Tibial nerve (tissue), 4 donors: ENCODE data around the gene HK2. TPM values are rescaled to one million over a fixed set of nuclear protein-coding genes. Genes with fewer than 3 reads are reported as not detected.

ENCODE experiments used
- DNase-seq, 2 donors: peaks; one replicate each; pipeline ENCODE4 v3.0.0-alpha.2; 2019; ENCODE audit warnings: low spot score in 2 of 2
- H3K27ac ChIP-seq, 4 donors: fragments of 200-600 bp; sonication (generic) in 3 of 4; one replicate each; pipeline ENCODE4 v1.5.1; 2017 to 2019; ENCODE audit warnings: mild to moderate bottlenecking in 1 of 4
- H3K27me3 ChIP-seq, 2 donors: fragments of 200-600 bp; sonication (generic) in 1 of 2; one replicate each; pipeline versions ENCODE4 v1.5.1 to v1.6.0; 2017 to 2019
- H3K36me3 ChIP-seq, 3 donors: fragments of 200-600 bp; sonication (generic); one replicate each; pipeline ENCODE4 v1.5.1; 2018 to 2019
- H3K4me1 ChIP-seq, 4 donors: fragments of 200-600 bp; sonication (generic) in 3 of 4; one replicate each; pipeline ENCODE4 v1.5.1; 2017 to 2019
- H3K4me3 ChIP-seq, 4 donors: fragments of 200-600 bp; sonication (generic) in 3 of 4; one replicate each; pipeline ENCODE4 v1.5.1; 2017 to 2019; ENCODE audit warnings: mild to moderate bottlenecking in 1 of 4, moderate library complexity in 1 of 4
- H3K9me3 ChIP-seq, 4 donors: fragments of 200-600 bp; sonication (generic) in 3 of 4; one replicate each; pipeline ENCODE4 v1.5.1; 2017 to 2019
- EP300 ChIP-seq, 2 donors: sonication (generic); formaldehyde crosslinking; IDR thresholded peaks; one replicate each; pipeline ENCODE4 v1.6.1; 2017; ENCODE audit warnings: antibody characterized with exemption in 2 of 2, mild to moderate bottlenecking in 1 of 2
- POLR2A ChIP-seq, 2 donors: fragments of 450-650 bp; IDR thresholded peaks; one replicate each; pipeline ENCODE4 v1.6.1; 2017; ENCODE audit warnings: antibody characterized with exemption in 2 of 2, mild to moderate bottlenecking in 2 of 2, moderate library complexity in 2 of 2
- WGBS, 2 donors: methylation state at CpG; one replicate each; pipeline ENCODE4 v1.1.5; 2018; 5-methylcytosine and 5-hydroxymethylcytosine counted together
- total RNA-seq, 4 donors: library from RNA; depleted of rRNA; stranded (reverse); fragments of >200 nt; gene quantifications; one replicate each; pipeline ENCODE4 v1.1.0, GENCODE V29; 2016
- TF ChIP-seq, protein P1 (sequence below), 5 experiments: fragments of 200-600 bp in 3 of 5; fragments of 450-650 bp in 2 of 5; sonication (generic) in 3 of 5; IDR thresholded peaks; one replicate each; pipeline ENCODE4 v1.5.1; 2016 to 2019; ENCODE audit warnings: antibody characterized with exemption in 5 of 5, mild to moderate bottlenecking in 3 of 5, moderate library complexity in 2 of 5

The HK2 gene
- total RNA-seq, 4 donors from 2014 or later, result 6.5 to 13.4 (median 6.7) TPM

DNA sequence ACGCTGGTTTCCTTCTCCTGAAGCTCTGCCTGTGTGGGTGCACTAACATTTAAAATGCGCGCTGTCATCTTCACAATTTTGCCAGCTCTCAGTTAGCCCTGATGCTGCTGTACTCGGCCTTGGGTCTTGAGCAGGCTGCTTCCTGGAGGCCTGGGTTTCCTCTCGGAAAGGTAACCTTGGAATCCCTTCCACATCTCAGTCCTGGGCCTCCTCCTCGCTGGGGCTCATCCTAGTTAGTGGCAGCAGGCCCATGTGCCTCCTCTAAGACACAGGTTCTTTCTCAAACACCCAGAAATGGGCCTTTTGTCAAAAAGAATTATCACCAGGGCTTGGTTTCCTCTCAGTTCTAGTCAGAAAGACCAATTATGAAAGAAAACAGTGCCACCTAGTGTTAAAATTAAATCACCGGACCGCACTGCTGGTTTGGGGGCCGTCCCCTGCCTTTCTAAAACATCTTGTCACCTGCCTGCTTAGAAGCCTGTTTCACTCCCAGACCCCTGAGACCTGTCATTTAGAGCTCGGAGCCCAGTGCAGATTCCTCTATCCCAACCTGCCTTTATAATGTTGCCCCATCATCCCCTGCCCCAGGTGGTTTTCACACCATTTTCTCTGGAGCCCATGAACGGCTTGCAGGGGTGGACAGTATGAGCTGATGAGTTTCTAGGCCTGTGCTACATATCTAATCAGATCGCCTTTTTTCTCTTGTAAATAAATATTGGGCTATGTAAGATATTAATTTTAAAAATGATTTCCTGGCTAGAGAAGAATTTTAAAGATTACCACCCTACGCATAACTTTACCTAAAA is 42.4 kb downstream of the HK2 start:
- DNase-seq, result peak in 1 of 2 donors; percentile 55
- H3K36me3 ChIP-seq, result peaks cover 0 to 20% (median 0%) of the 10 kb centered on the region in 3 donors
- H3K4me3 ChIP-seq, result no peak overlapping the region
- TF ChIP-seq, protein P1, sequence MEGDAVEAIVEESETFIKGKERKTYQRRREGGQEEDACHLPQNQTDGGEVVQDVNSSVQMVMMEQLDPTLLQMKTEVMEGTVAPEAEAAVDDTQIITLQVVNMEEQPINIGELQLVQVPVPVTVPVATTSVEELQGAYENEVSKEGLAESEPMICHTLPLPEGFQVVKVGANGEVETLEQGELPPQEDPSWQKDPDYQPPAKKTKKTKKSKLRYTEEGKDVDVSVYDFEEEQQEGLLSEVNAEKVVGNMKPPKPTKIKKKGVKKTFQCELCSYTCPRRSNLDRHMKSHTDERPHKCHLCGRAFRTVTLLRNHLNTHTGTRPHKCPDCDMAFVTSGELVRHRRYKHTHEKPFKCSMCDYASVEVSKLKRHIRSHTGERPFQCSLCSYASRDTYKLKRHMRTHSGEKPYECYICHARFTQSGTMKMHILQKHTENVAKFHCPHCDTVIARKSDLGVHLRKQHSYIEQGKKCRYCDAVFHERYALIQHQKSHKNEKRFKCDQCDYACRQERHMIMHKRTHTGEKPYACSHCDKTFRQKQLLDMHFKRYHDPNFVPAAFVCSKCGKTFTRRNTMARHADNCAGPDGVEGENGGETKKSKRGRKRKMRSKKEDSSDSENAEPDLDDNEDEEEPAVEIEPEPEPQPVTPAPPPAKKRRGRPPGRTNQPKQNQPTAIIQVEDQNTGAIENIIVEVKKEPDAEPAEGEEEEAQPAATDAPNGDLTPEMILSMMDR (IDR thresholded peaks at IDR 0.05), result peak; percentile 51 to 77 (median 60)
- TF ChIP-seq POLR2A (IDR thresholded peaks at IDR 0.05), result no peak
- TF ChIP-seq EP300 (IDR thresholded peaks at IDR 0.05), result no peak
- H3K27me3 ChIP-seq, result no peaks in the 10 kb centered on the region
- 53% methylated on average over 13 of the region's 13 CpGs for WGBS, 2 donors
- H3K27ac ChIP-seq, result no peak overlapping the region
- H3K9me3 ChIP-seq, result no peaks in the 10 kb centered on the region
- no peaks in the 10 kb centered on the region for H3K4me1 ChIP-seq

DNA sequence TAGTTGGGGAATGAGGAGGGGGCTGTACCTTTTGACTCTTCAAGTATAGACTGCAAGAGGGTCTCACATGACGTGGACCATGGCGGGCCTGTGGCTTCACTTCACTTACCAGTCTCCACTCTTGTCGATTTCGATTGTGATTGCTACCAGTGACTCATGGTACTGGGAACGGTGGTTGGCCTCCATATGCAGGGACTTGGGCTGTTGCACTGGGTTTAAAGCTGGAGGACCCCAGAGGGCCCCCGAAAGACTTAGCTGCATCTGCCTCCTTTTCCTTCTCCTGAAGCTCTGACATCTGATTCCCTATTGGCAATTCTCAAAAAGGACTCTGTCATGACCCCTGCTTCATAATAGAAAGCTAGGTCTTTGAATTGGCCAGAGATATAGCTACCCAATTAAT is 43.4 kb downstream of the HK2 start:
- no peak for TF ChIP-seq POLR2A (IDR thresholded peaks at IDR 0.05)
- no peak for TF ChIP-seq EP300 (IDR thresholded peaks at IDR 0.05)
- TF ChIP-seq, protein P1 (IDR thresholded peaks at IDR 0.05), result no peak
- H3K27me3 ChIP-seq, result no peaks in the 10 kb centered on the region
- H3K4me3 ChIP-seq, result no peak overlapping the region
- 90 to 91% methylated on average over 6 of the region's 6 CpGs for WGBS, 2 donors
- H3K4me1 ChIP-seq, result no peaks in the 10 kb centered on the region
- H3K36me3 ChIP-seq, result peaks cover 0 to 30% (median 0%) of the 10 kb centered on the region in 3 donors
- no peak overlapping the region for H3K27ac ChIP-seq
- no peak for DNase-seq
- H3K9me3 ChIP-seq, result no peaks in the 10 kb centered on the region

DNA sequence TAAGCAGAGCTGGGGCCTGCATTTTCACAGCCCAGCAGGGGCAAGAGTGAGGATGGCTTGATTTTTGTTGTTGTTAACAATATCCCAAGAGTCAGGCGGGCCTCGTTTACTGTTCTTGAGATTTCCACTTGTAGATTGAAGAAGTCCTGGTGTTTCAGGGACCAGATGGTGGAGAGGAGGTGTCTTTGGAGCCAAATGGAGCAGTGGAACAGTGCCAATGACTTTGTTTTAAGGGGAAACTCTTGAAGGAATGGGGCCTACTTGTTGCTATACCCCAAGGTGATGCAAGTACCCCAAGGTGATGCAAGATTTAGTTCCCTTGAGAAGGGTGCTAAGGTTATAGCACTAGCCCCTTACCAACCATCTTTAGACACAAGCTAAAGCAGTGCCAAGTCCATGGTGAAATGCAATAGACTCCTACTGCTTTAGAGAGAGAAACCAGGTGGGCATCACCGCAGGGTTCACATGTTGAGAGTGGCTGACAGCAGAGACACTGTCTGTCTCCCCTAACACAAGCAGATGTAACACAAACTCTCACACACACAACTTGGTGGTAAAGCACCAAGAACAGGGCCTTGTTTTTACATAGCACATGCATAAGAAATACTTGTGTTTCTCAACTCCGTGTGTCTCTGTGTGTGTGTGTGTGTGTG is 44.0 kb downstream of the HK2 start:
- Histone ChIP-seq H3K9me3 (no peaks in the 10 kb centered on the region), H3K27me3 (no peaks in the 10 kb centered on the region), H3K27ac (no peak overlapping the region), H3K4me1 (no peaks in the 10 kb centered on the region), H3K4me3 (no peak overlapping the region), H3K36me3 (peaks cover 0 to 30% (median 0%) of the 10 kb centered on the region in 3 donors)
- no peak for DNase-seq
- no peak for TF ChIP-seq EP300 (IDR thresholded peaks at IDR 0.05)
- TF ChIP-seq, protein P1 (IDR thresholded peaks at IDR 0.05), result no peak
- no peak for TF ChIP-seq POLR2A (IDR thresholded peaks at IDR 0.05)
- 77 to 85% methylated on average over 4 of the region's 4 CpGs for WGBS, 2 donors

DNA sequence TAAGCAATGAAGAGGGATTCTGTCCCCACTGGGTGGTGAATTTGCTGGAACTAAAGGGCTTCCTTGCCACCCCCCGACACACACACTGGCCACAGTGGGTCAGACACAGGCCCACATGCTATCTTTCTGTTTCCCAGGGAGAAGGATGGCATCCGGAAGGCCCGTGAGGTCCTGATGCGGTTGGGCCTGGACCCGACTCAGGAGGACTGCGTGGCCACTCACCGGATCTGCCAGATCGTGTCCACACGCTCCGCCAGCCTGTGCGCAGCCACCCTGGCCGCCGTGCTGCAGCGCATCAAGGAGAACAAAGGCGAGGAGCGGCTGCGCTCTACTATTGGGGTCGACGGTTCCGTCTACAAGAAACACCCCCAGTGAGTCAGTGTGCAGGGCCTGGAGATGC is 44.6 kb downstream of the HK2 start:
- no peak for DNase-seq
- H3K4me3 ChIP-seq, result no peak overlapping the region
- no peaks in the 10 kb centered on the region for H3K9me3 ChIP-seq
- WGBS, 2 donors, result 95 to 97% methylated on average over 20 of the region's 20 CpGs
- H3K36me3 ChIP-seq, result peaks cover 0 to 30% (median 0%) of the 10 kb centered on the region in 3 donors
- no peaks in the 10 kb centered on the region for H3K27me3 ChIP-seq
- TF ChIP-seq EP300 (IDR thresholded peaks at IDR 0.05), result no peak
- TF ChIP-seq, protein P1 (IDR thresholded peaks at IDR 0.05), result no peak
- no peak for TF ChIP-seq POLR2A (IDR thresholded peaks at IDR 0.05)
- H3K4me1 ChIP-seq, result no peaks in the 10 kb centered on the region
- no peak overlapping the region for H3K27ac ChIP-seq
